CD4-positive, alpha-beta T cell treated with Interleukin-15 for 1 hour (primary cell): Measurements from ENCODE around the gene ATP6V1C2.
"Not testable (repeated sequence)": the region's sequence is repeated elsewhere in the genome, so short reads cannot be mapped to it uniquely, and the experiment has no call there.

Experiments
- DNase-seq: peaks from one replicate; pipeline ENCODE4 v3.0.0-alpha.2; 2020

Gene ATP6V1C2

DNA sequence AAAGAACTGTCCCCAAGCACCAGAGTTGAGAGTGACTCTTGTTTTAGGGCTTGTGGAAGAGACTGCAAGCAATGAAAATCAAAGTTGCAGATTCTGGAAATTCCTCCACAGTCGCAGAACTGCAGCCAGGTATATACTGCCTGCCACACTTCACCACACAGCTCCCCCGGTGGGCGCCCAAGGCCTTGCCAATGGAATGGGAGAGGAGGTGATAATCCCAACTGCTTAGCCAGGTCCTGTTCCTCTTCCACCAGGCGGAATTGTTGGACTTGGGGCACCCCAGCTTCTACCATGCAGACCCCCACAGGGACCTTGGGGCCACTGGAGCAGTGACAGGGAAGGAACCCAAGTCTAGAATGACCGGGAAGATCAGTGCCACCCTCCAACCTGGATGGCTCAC lies 96.0 kb downstream of the ATP6V1C2 start:
- DNase-seq = no peak

DNA sequence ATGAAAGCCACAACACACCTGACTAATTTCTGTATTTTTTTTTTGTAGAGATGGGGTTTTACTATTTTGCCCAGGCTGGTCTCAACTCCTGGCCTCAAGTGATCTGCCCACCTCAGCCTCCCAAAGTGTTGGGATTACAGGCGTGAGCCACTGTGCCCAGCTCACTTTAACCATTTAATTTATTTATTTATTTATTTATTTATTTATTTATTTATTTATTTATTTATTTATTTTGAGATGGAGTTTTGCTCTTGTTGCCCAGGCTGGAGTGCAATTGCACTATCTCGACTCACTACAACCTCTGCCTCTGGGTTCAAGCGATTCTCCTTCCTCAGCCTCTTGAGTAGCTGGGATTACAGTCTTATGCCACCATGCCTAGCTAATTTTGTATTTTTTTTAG lies 96.9 kb downstream of the ATP6V1C2 start:
- not testable (repeated sequence) for DNase-seq

DNA sequence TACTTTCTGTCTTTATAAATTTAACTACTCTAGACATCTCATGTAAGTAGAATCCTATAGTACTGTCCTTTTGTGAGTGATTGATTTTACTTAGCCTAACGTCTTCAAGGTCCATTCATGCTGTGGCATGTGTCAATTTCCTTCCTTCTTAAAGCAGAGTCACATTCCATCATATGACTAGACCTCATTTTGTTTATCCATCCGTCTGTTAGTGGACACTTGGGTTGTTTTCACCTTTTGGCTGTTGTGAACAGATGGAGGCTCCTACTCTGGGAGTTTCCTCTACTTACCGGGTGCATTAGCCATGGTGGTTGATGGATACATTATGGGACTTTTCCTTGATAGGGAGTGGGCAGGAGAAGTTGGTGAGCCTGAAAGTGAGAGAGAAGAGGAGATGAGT lies 97.6 kb downstream of the ATP6V1C2 start:
- DNase-seq = no peak

- DNase-seq = no peak
These were observed 98.4 kb downstream of the ATP6V1C2 start for GRCh38 chr2:10819714-10820314.

- DNase-seq = no peak
These were observed 99.1 kb downstream of the ATP6V1C2 start for GRCh38 chr2:10820562-10820961.

GRCh38 chr2:10820978-10821695 lies 99.7 kb downstream of the ATP6V1C2 start:
- DNase-seq = no peak

DNA sequence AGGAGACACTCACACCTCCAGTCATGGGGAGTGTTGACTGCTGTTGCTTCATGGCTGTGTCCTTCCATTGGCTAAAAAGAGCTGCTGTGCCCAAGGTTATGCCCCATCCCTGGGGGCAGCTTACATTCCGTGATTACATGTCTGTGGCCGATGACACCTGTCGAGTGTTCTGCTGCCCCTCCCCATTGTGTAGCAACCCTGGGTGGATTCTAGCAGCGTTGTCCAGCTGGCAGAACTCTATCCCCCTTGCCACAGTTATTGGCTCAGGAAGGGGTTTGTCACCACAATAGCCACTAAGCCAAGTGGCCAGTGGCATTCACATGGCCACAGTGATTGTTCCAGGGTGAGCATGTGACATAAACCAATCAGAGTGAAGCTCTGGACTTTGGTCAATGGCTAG lies 102.8 kb downstream of the ATP6V1C2 start:
- no peak for DNase-seq

- DNase-seq = no peak
These were observed 104.6 kb downstream of the ATP6V1C2 start for GRCh38 chr2:10826026-10826425.

DNA sequence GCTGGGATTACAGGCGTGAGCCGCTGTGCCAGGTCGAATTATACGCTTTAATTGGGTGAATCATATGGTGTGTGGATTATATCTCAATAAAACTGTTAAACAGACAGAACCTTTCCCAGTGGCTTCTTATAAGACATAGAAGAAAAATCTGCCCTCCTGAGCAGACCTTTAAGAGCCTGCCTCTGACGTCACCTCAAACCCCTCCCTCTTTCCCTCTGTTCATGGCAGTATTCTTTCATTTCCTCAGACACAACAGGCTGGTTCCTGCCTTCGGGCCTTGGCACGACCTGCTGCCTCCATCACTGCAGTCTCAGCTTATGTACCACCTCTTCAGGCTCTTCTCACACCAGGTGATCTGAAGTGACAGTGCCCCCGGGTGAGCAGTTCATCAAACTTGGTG lies 105.2 kb downstream of the ATP6V1C2 start:
- no peak for DNase-seq

DNA sequence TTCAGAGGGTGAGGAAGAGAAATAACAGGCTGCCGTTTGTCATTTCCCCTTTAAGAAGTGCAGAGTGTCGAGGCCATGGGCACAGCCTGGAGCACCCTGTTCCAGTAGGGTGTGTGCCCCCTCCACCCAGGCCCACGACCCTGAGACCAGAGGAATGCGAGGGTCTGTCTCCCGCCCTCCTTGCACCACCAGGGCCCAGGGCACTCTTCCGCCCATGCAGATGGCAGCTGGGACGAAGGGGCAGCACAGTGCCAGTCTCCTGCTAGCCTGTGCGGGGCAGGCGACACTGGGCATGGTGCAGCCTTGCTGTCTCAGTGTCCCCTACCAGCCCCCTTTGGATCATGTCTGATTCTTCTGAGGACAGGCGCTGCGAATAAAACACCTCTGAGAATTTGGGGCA lies 106.9 kb downstream of the ATP6V1C2 start:
- no peak for DNase-seq

DNA sequence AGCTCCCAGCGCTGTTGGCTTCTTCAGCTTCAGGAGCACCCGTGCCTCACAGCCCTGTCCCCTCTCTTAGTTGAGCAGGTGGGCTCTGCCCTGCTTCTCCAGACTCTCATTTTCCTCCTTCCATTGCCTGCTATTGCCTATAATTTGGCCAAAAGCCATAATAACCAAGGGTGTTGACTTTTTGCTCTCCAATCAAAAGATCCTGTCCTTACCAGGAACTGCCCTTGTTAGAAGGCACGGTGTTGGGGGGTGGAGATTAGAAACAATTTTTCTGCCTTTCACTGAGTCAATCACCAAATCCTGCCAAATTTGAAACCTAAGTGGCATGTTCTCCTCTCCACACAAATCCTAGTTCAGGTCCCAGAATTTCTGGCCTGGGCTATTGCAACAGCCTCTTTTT lies 107.9 kb downstream of the ATP6V1C2 start:
- no peak for DNase-seq

DNA sequence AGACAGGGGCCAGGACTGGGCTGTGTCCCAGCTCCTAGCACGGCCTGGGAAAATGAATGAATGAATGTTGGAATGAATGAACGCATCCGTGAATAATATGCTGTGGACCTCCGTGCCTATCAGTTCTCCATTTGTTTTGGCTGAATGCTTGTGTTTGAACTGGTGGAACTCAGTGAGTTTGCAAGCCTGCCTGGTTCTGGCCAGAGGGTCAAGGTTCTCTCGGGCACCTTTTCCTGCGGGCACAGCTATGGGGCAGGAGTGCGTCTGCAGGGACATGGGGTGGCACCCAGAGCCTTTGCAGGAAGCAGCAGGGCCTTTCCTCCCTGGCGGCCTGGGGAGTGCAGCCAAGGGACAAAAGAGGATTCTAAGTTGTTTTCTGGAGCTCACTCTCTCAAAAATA lies 108.8 kb downstream of the ATP6V1C2 start:
- no peak for DNase-seq

- DNase-seq = no peak
These were observed 109.4 kb downstream of the ATP6V1C2 start for GRCh38 chr2:10830641-10831399.

- no peak for DNase-seq
These were observed 110.1 kb downstream of the ATP6V1C2 start for GRCh38 chr2:10831400-10831985.

DNA sequence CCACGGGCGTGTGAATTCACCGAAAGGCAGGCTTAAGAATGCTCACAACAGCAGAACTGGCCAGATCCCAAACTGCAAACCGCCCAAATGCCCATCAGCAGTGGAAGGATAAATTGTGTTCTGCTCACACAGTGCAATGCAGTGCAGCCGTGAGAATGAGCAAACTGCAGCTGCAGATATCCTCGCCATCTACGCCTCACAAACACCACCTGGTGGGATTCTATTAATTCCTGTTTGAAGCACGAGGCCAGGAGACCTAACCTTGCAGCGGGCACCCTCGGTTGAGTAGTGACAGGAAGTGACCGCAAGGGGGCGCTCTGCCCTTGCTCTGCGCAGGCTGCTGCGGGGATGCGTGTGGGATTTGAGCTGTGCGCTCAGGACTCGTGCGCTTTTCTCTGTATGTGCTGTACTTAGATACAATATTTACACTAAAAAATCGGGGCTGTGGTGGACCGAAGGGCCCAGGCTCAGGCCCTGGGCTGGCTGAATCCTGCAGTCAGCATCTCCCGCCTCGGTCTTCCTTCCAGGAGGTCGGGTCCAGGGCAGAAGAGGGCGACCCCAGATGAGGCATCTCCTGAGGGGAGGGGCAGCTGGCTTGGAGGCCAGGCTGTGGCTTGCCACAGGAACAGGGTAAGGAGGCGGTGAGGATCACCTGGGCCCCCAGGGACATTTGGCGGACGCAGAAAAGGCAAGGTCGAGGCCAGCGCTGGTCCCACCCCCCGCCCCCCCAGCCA lies 110.9 kb downstream of the ATP6V1C2 start:
- DNase-seq = peak; percentile 72

- no peak for DNase-seq
These were observed 111.6 kb downstream of the ATP6V1C2 start for GRCh38 chr2:10833021-10833420.

DNA sequence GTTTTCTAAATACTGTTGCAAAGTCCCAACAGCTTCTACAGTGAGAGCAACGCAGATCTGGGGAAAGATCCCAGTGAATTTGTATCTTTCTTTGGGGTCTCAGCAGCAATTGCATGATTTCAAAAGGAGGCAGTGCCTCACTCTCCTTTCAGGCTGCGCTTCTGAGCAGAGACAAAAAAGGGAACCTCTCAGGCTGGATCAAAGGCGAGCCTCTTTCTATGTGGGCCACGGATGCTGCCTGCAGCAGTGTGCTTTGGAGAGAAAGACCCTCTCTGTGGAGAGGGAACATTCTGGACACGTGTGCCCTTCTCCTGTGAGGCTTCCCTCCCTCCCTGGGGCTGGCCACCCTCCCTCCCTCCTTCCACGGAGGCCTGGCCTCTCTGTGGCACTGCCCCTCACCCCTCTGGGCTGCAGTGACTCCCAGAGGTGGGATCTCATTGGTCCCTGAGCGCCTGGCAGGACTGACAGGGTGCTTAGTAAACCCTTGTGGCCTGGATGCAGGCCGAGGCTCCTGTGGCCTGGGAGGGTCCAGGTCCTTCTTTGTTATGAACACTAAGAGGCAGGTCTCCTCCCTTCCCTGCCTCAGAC lies 112.7 kb downstream of the ATP6V1C2 start:
- DNase-seq = no peak
